Caco-2 (cell line): ENCODE measurements around the gene YPEL4. TPM values are rescaled to one million over a fixed set of nuclear protein-coding genes. Genes with fewer than 3 reads are reported as not detected.
"Not testable (repeated sequence)": the region's sequence is repeated elsewhere in the genome, so short reads cannot be mapped to it uniquely, and the experiment has no call there.

Experiments
- BruUV-seq: library from RNA; stranded (reverse); fragments of 400-500 nt; replicated peaks from 2 replicates; lab custom pipeline; 2021; lab: Mats Ljungman, UMichigan
- CTCF ChIA-PET: fragments of 300-600 bp; sonication (Branson Sonifier 250); formaldehyde crosslinking; loops from one replicate; lab custom pipeline; 2022; ENCODE audit warnings: antibody characterized with exemption; lab: Charles Lee
- POLR2A ChIA-PET: fragments of 300-600 bp; sonication (Branson Sonifier 250); formaldehyde crosslinking; loops from one replicate; lab custom pipeline; 2022; ENCODE audit warnings: antibody characterized with exemption; lab: Charles Lee
- DNase-seq, 2 experiments: peaks; one replicate each; pipeline versions ENCODE4 v3.0.0 to v3.0.0-alpha.2; 2020 to 2022
- H3K27me3 ChIP-seq: replicated peaks from 2 replicates; pipeline ENCODE4 v1.6.0; 2011; ENCODE audit warnings: low read length; ENCODE audit not compliant: control insufficient read depth, insufficient read depth
- H3K36me3 ChIP-seq: 2 replicates; pipeline ENCODE4 v1.5.1; 2011; ENCODE audit warnings: low read length; ENCODE audit not compliant: control insufficient read depth, insufficient read depth
- H3K4me1 ChIP-seq: fragments of 250-450 bp; sonication (Bioruptor Pico); 2 replicates; pipeline ENCODE4 v1.5.1; 2020; ENCODE audit warnings: mild to moderate bottlenecking
- H3K4me3 ChIP-seq: 2 replicates; pipeline ENCODE4 v1.5.1; 2011; ENCODE audit warnings: low read depth, mild to moderate bottlenecking, control low read depth, low read length
- H3K9me3 ChIP-seq: fragments of 250-450 bp; sonication (Bioruptor Pico); 2 replicates; pipeline ENCODE4 v1.5.1; 2020; ENCODE audit warnings: mild to moderate bottlenecking, moderate library complexity
- H3K27ac Mint-ChIP-seq: one replicate; pipeline ENCODE4 v1.8.0; 2022; ENCODE audit warnings: mixed read lengths; ENCODE audit not compliant: unreplicated experiment
- H3K27me3 Mint-ChIP-seq: one replicate; pipeline ENCODE4 v1.8.0; 2022; ENCODE audit warnings: mixed read lengths; ENCODE audit not compliant: insufficient read depth, unreplicated experiment
- H3K36me3 Mint-ChIP-seq: one replicate; pipeline ENCODE4 v1.8.0; 2022; ENCODE audit warnings: mild to moderate bottlenecking, mixed read lengths; ENCODE audit not compliant: insufficient read depth, unreplicated experiment
- H3K4me1 Mint-ChIP-seq: one replicate; pipeline ENCODE4 v1.8.0; 2022; ENCODE audit warnings: low read depth, mixed read lengths; ENCODE audit not compliant: unreplicated experiment
- H3K4me3 Mint-ChIP-seq: one replicate; pipeline ENCODE4 v1.8.0; 2022; ENCODE audit warnings: mild to moderate bottlenecking, moderate library complexity, mixed read lengths; ENCODE audit not compliant: unreplicated experiment
- H3K9me3 Mint-ChIP-seq: one replicate; pipeline ENCODE4 v1.8.0; 2022; ENCODE audit warnings: mixed read lengths; ENCODE audit not compliant: unreplicated experiment
- intact Hi-C: fragments of 100-400 bp; cut with micrococcal nuclease; formaldehyde crosslinking; loops from one replicate; pipeline ENCODE4 v1.10.0; 2022; ENCODE audit not compliant: unreplicated experiment
- total RNA-seq: library from RNA; stranded (reverse); gene quantifications from 2 replicates; pipeline ENCODE4 v1.2.3, GENCODE V29; 2022
- TF ChIP-seq, protein P1 (sequence below), 2 experiments: fragments of 200-600 bp in 1 of 2; IDR thresholded peaks; 1 replicate in 1 of 2; 2 replicates in 1 of 2; pipeline versions ENCODE4 v1.5.1 to v1.8.0; 2011 to 2022; ENCODE audit warnings: antibody characterized with exemption in 1 of 2, control low read depth in 1 of 2, inconsistent platforms in 1 of 2, low read depth in 1 of 2, low read length in 1 of 2, mild to moderate bottlenecking in 1 of 2, moderate library complexity in 1 of 2; ENCODE audit not compliant: insufficient read depth in 1 of 2, severe bottlenecking in 1 of 2, unreplicated experiment in 1 of 2

The YPEL4 gene
- total RNA-seq, 1 experiment from 2014 or later = not detected

DNA sequence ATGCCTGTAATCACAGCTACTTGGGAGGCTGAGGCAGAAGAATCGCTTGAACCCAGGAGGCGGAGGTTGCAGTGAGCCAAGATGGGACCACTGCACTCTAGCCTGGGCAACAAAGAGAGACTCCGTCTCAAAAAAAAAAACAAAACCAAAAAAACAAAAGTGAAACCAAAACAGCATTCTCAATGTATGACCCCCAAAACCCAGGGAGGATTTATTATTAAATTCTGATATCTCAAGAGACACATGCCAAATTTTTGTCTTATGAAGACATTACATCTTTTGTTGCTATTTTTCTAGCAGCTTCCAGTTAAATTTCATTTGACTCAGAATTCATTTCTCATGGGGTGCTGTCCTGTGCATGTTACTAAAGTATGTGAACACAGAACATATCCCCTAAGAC, 3.0 kb upstream of the YPEL4 start:
- H3K27me3 ChIP-seq = peaks cover 2% of the 10 kb centered on the region; the same call in 1 of the 2 replicates

DNA sequence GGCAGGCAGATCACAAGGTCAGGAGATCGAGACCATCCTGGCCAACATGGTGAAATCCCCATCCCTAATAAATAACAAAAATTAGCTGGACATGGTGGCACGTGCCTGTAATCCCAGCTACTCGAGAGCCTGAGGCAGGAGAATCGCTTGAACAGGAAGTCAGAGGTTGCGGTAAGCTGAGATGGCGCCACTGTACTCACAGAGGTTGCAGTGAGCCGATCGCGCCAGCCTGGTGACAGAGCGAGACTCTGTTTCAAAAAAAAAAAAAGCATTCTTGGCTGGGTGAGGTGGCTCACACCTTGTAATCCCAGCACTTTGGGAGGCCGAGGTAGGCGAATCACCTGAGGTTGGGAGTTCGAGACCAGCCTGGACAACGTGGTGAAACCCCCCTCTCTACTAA, 2.5 kb upstream of the YPEL4 start:
- intact Hi-C loops, H3K4me1 ChIP-seq, BruUV-seq, POLR2A ChIA-PET, H3K36me3 Mint-ChIP-seq, H3K4me3 Mint-ChIP-seq, H3K4me3 ChIP-seq, CTCF ChIA-PET, H3K9me3 Mint-ChIP-seq, H3K36me3 ChIP-seq, H3K9me3 ChIP-seq, H3K27me3 ChIP-seq, H3K27ac Mint-ChIP-seq, H3K27me3 Mint-ChIP-seq, DNase-seq: not testable (repeated sequence)
- peaks cover 15% of the 10 kb centered on the region for H3K4me1 Mint-ChIP-seq

More for the DNA sequence above, 3.0 kb upstream of the YPEL4 start:
- Mint-ChIP-seq H3K4me1 (peaks cover 15% of the 10 kb centered on the region), H3K9me3 (no peaks in the 10 kb centered on the region), H3K27ac (no peak overlapping the region), H3K36me3 (peaks cover 4% of the 10 kb centered on the region), H3K4me3 (no peak overlapping the region), H3K27me3 (peaks cover 4% of the 10 kb centered on the region)
- no peaks in the 10 kb centered on the region for H3K9me3 ChIP-seq
- no peak overlapping the region for H3K4me3 ChIP-seq
- no peaks in the 10 kb centered on the region for H3K4me1 ChIP-seq
- H3K36me3 ChIP-seq = no peaks in the 10 kb centered on the region
- intact Hi-C loops = no loop called here
- ChIA-PET POLR2A (no interaction called here), CTCF (no interaction called here)
- no TSS peak for BruUV-seq
- no peak for DNase-seq
- TF ChIP-seq, protein P1, sequence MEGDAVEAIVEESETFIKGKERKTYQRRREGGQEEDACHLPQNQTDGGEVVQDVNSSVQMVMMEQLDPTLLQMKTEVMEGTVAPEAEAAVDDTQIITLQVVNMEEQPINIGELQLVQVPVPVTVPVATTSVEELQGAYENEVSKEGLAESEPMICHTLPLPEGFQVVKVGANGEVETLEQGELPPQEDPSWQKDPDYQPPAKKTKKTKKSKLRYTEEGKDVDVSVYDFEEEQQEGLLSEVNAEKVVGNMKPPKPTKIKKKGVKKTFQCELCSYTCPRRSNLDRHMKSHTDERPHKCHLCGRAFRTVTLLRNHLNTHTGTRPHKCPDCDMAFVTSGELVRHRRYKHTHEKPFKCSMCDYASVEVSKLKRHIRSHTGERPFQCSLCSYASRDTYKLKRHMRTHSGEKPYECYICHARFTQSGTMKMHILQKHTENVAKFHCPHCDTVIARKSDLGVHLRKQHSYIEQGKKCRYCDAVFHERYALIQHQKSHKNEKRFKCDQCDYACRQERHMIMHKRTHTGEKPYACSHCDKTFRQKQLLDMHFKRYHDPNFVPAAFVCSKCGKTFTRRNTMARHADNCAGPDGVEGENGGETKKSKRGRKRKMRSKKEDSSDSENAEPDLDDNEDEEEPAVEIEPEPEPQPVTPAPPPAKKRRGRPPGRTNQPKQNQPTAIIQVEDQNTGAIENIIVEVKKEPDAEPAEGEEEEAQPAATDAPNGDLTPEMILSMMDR (IDR thresholded peaks at IDR 0.05; ENCODE audit: insufficient read depth in 1 of 2, low read depth in 1 of 2, low read length in 1 of 2, severe bottlenecking in 1 of 2, unreplicated experiment in 1 of 2) = no peak

DNA sequence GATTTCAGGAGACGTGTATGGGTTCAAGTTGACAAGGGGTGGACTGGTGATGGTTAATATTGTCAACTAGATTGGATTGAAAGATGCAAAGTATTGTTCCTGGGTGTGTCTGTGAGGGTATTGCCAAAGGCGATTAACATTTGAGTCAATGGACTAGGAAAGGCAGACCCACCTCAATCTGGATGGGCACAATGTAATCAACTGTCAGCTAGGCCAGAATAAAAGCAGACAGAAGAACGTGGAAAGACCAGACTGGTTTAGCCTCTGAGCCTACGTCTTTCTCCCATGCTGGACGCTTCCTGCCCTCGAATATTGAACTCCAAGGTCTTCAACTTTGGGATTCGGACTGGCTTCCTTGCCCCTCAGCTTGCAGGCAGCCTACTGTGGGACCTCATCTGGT, 1.7 kb upstream of the YPEL4 start:
- TF ChIP-seq, protein P1 (IDR thresholded peaks at IDR 0.05; ENCODE audit: insufficient read depth in 1 of 2, low read depth in 1 of 2, low read length in 1 of 2, severe bottlenecking in 1 of 2, unreplicated experiment in 1 of 2) = no peak
- peaks cover 2% of the 10 kb centered on the region; the same call in 1 of the 2 replicates for H3K27me3 ChIP-seq
- no peak overlapping the region for H3K27ac Mint-ChIP-seq
- no peak for DNase-seq
- peaks cover 8% of the 10 kb centered on the region for H3K27me3 Mint-ChIP-seq
- H3K36me3 ChIP-seq = no peaks in the 10 kb centered on the region
- H3K4me3 Mint-ChIP-seq = no peak overlapping the region
- no peaks in the 10 kb centered on the region for H3K9me3 ChIP-seq
- peaks cover 8% of the 10 kb centered on the region for H3K36me3 Mint-ChIP-seq
- H3K4me3 ChIP-seq = no peak overlapping the region
- ChIA-PET CTCF (no interaction called here), POLR2A (no interaction called here)
- no TSS peak for BruUV-seq
- intact Hi-C loops = no loop called here
- peaks cover 8% of the 10 kb centered on the region for H3K4me1 Mint-ChIP-seq
- no peaks in the 10 kb centered on the region for H3K4me1 ChIP-seq
- H3K9me3 Mint-ChIP-seq = no peaks in the 10 kb centered on the region

DNA sequence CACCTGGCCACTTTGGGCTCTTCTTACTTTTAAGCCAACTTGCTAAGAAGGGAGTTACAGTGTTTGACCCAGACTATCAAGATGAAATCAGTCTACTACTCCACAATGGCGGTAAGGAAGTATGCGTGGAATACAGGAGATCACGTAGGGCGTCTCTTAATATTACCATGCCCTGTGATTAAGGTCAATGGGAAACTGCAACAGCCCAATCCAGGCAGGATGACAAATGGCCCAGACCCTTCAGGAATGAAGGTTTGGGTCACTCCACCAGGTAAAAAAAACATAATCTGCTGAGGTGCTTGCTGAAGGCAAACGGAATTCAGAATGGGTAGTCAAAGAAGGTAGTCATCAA, 1.0 kb upstream of the YPEL4 start:
- CTCF ChIA-PET = no interaction called here
- H3K36me3 Mint-ChIP-seq = peaks cover 8% of the 10 kb centered on the region
- TF ChIP-seq, protein P1 (IDR thresholded peaks at IDR 0.05; ENCODE audit: insufficient read depth in 1 of 2, low read depth in 1 of 2, low read length in 1 of 2, severe bottlenecking in 1 of 2, unreplicated experiment in 1 of 2) = no peak
- Histone ChIP-seq H3K4me3 (no peak overlapping the region), H3K27me3 (peaks cover 2% of the 10 kb centered on the region; the same call in 1 of the 2 replicates), H3K9me3 (no peaks in the 10 kb centered on the region), H3K36me3 (no peaks in the 10 kb centered on the region), H3K4me1 (no peaks in the 10 kb centered on the region)
- peaks cover 7% of the 10 kb centered on the region for H3K4me1 Mint-ChIP-seq
- H3K9me3 Mint-ChIP-seq = no peaks in the 10 kb centered on the region
- intact Hi-C loops = no loop called here
- H3K4me3 Mint-ChIP-seq = no peak overlapping the region
- no TSS peak for BruUV-seq
- H3K27ac Mint-ChIP-seq = no peak overlapping the region
- POLR2A ChIA-PET = no interaction called here
- no peak for DNase-seq
- H3K27me3 Mint-ChIP-seq = peaks cover 9% of the 10 kb centered on the region
